ENCODE data around the gene ZNF609.
"Not testable (repeated sequence)": the region's sequence is repeated elsewhere in the genome, so short reads cannot be mapped to it uniquely, and the experiment has no call there.

The ZNF609 gene

DNA sequence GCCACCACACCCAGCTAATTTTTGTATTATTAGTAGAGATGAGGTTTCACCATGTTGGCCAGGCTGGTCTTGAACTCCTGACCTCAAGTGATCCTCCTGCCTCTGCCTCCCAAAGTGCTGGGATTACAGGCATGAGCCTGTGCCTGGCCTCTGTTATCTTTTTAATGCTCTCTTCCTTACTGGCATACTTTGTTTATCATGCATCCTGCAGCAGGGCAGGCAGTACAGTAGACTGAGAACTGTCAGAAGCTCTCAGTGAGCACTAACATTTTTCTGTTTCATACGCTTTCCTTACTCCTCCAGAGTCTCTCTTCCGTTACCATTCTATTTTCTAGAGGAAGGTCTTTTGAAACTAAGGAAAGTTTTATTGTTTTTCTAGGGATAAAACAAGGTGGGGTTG is 35.6 kb downstream of the ZNF609 start:
- H3K27ac ChIP-seq; DNase-seq (ENCODE audit: low read depth, low spot score): not testable (repeated sequence)

GRCh38 chr15:64500695-64501395 is 40.5 kb downstream of the ZNF609 start:
- DNase-seq (ENCODE audit: low read depth, low spot score): no peak
- no peak overlapping the region for H3K27ac ChIP-seq

- no peak overlapping the region for H3K27ac ChIP-seq
- no peak for DNase-seq (ENCODE audit: low read depth, low spot score)
Observed at GRCh38 chr15:64501396-64501715, 41.0 kb downstream of the ZNF609 start.

GRCh38 chr15:64502151-64502550 is 41.8 kb downstream of the ZNF609 start:
- H3K27ac ChIP-seq: no peak overlapping the region

GRCh38 chr15:64502551-64502950 is 42.2 kb downstream of the ZNF609 start:
- no peak overlapping the region for H3K27ac ChIP-seq
- DNase-seq (ENCODE audit: low read depth, low spot score): no peak

More at GRCh38 chr15:64502151-64502550, 41.8 kb downstream of the ZNF609 start:
- no peak for DNase-seq (ENCODE audit: low read depth, low spot score)

GRCh38 chr15:64503197-64503596 is 42.8 kb downstream of the ZNF609 start:
- no peak overlapping the region for H3K27ac ChIP-seq
- no peak for DNase-seq (ENCODE audit: low read depth, low spot score)

DNA sequence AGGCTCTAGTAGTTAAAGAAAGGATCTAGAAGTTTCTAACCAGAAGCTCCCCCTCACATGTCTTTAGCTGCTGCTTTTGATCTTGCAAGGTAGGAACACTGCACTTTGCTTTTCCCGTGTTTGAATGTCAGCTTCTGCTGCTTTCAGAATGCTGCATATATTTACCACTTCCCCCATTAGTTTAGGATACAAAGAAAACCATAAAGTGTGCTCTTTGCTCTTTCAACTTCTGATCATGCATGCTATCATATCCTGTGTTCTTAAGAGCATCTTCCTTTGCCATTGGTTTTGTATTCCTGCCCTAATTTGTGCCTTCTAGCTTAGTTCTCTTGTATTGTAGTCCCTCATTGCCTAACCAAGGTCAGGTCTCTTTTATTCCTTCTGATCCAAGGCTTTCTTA is 43.3 kb downstream of the ZNF609 start:
- no peak for DNase-seq (ENCODE audit: low read depth, low spot score)
- no peak overlapping the region for H3K27ac ChIP-seq

GRCh38 chr15:64507293-64507802 is 47.0 kb downstream of the ZNF609 start:
- DNase-seq (ENCODE audit: low read depth, low spot score): no peak
- no peak overlapping the region for H3K27ac ChIP-seq

DNA sequence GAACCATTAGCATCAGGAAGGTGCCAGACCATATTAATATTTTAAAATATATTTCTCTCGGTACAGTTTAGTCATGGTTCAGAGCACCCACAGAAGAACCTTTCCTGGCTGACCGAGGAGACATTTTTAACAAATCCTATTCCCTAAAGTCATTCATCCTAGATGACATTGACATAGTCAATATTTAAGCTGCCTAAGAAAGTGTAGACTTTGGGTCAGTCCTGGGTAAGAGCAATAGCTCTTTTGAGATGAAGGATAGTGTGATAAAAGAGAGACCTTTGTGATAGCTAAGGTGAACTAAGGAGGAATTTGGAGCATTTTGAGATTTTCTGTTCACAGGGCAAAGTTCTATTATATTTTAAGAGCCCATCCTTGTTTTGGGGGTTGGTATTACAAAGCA is 47.5 kb downstream of the ZNF609 start:
- no peak overlapping the region for H3K27ac ChIP-seq
- no peak for DNase-seq (ENCODE audit: low read depth, low spot score)

GRCh38 chr15:64513823-64514222 is 53.4 kb downstream of the ZNF609 start:
- peak overlapping the region; percentile 23 for H3K27ac ChIP-seq
- no peak for DNase-seq (ENCODE audit: low read depth, low spot score)

DNA sequence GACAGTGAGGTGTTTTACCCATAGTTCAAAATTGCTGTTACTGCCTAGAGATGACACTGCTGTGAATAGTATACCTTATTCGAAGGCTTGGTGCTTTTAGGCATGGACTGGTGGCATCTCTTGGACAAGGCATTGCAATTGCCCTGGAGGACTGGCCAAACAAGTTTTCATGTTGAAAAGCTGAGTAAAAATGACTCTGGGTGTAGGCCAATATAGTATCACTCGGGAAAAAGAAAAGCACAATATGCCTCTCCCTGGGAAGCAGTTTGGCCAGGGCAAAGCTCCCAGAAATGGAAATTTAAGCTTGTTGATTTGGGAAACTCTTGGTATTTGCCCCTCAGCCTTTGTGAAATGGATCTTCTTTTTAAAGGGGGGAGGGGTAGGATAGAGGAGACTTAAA is 54.8 kb downstream of the ZNF609 start:
- no peak for DNase-seq (ENCODE audit: low read depth, low spot score)
- peak overlapping the region; percentile 23 for H3K27ac ChIP-seq

DNA sequence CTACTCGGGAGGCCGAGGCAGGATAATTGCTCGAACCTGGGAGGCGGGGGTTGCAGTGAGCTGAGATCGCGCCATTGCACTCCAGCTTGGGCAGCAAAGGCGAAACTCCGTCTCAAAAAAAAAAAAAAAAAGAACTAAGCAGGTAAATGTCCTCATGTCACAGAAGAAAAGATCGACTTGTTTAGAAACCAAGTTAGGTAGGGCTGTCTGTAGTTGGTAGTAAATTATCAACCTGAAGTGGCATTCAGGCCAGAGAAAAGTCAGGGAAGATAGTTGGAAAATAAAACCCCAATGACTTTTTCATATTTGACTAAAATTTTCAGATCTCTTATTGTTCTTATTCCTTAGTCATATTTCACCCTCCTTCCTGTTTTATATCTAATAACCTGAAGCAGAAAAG is 55.4 kb downstream of the ZNF609 start:
- no peak overlapping the region for H3K27ac ChIP-seq
- DNase-seq (ENCODE audit: low read depth, low spot score): no peak

GRCh38 chr15:64519897-64520296 is 59.5 kb downstream of the ZNF609 start:
- H3K27ac ChIP-seq: no peak overlapping the region
- no peak for DNase-seq (ENCODE audit: low read depth, low spot score)

DNA sequence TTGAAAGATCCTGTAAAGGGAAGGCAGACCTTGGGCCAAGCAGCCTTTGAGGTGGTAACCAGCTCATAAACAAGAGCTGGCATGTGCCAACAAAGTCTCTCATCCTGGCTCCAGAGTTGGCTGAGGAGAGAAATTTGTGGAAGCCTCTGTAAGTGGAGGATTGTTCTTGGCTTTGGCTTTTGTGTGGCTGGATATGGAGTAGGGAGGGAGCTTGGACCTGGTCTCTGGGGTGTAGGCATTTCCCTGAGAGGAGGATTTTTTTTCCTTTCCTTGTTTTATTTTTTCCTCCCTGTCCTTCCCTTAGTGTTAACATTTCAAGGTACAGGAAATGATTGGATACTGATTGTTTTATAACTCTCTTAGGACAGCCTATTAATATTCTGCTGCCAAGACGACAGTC is 60.8 kb downstream of the ZNF609 start:
- no peak for DNase-seq (ENCODE audit: low read depth, low spot score)
- peak overlapping the region; percentile 42 for H3K27ac ChIP-seq

- DNase-seq (ENCODE audit: low read depth, low spot score): peak; percentile 56
- peak overlapping the region; percentile 42 for H3K27ac ChIP-seq
Observed at GRCh38 chr15:64521726-64522164, 61.4 kb downstream of the ZNF609 start.

GRCh38 chr15:64522226-64522823 is 61.9 kb downstream of the ZNF609 start:
- H3K27ac ChIP-seq: peak overlapping the region; percentile 42
- no peak for DNase-seq (ENCODE audit: low read depth, low spot score)

DNA sequence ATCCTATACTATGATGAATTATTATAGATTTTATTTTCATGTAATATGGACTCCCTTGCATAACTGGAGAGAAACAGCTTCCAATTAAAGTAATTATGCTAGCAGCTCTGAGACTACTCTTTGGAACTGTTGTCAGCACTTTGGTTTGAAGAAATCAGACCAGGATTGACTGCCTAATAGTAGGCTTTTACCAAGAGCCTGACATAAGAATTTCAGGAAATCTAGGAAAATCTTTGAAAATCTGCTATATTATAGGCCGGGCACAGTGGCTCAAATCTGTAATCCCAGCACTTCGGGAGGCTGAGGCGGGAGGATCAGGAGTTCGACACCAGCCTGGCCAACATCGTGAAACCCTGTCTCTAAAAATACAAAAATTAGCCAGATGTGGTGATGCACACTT is 62.9 kb downstream of the ZNF609 start:
- no peak overlapping the region for H3K27ac ChIP-seq
- DNase-seq (ENCODE audit: low read depth, low spot score): no peak

DNA sequence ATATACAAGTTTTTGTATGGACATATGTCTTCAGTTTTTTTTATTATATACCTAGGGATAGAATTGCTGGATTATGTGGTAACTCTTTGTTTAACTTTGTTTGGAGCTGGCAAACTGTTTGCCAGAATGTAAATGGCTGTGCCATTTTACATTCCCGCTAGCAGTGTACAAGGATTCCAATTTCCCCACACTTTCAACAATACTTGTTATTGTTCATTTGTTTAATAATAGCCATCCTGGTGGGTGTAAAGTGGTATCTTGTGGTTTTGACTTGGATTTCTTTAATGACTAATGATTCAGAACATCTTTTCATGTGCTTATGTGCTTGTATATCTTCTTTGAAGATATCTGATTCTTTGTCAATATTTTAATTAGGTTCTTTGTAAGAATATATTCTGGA is 64.4 kb downstream of the ZNF609 start:
- DNase-seq (ENCODE audit: low read depth, low spot score): no peak
- H3K27ac ChIP-seq: no peak overlapping the region

GRCh38 chr15:64525828-64526530 is 65.6 kb downstream of the ZNF609 start:
- no peak for DNase-seq (ENCODE audit: low read depth, low spot score)
- H3K27ac ChIP-seq: no peak overlapping the region

GRCh38 chr15:64527263-64527984 is 67.0 kb downstream of the ZNF609 start:
- DNase-seq (ENCODE audit: low read depth, low spot score): no peak
- H3K27ac ChIP-seq: peak overlapping the region; percentile 7

DNA sequence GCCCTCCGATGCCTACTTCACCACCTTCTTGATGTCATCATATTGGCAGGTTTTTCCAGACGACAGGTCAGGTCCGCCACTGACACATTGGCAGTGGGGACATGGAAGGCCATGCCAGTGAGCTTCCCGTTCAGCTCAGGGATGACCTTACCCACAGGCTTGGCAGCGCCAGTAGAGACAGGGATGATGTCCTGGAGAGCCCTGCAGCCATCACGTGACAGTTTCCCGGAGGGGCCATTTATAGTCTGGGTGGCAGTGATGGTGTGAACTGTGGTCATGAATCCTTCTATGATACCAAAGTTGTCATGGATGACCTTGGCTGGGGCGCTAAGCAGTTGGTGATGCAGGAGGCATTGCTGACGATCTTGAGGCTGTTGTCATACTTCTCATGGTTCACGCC is 68.5 kb downstream of the ZNF609 start:
- DNase-seq (ENCODE audit: low read depth, low spot score): no peak
- no peak overlapping the region for H3K27ac ChIP-seq
